GM13976 (cell line): ENCODE data around the gene PIGR.

ENCODE experiments used
- DNase-seq: peaks from one replicate; pipeline ENCODE4 v3.0.0; 2012; ENCODE audit warnings: low spot score
- in situ Hi-C: fragments of 300-500 bp; cut with MboI; formaldehyde crosslinking; loops from one replicate; pipeline ENCODE4 v1.12.0; 2022; ENCODE audit warnings: low sequenced_read_pairs, mixed read lengths, inconsistent platforms; ENCODE audit not compliant: unreplicated experiment
- TF ChIP-seq, protein P1 (sequence below): IDR thresholded peaks from 2 replicates; pipeline ENCODE4 v1.5.1; 2012; ENCODE audit warnings: borderline replicate concordance, mild to moderate bottlenecking; ENCODE audit not compliant: insufficient read depth; ENCODE audit errors: extremely low read depth, missing control alignments, control extremely low read depth

Gene PIGR

DNA sequence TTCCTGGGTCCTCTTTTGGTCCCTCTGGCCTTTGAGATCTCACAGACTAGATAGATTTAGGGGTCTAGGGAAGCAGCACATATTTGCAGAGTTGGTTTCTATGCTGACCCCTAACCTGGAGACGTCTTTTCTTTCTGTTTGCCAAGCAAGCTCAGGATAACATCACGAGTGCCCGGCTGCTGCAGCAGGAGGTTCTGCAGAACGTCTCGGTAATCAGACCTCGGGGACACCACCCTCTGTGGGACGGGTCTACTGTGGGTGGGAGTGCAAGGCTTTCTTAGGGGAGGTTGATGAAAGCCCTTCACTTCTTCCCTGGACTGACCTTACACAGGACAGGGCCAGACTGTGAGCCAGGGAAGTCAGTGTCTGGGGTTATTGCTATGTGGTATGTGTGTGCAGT is 46.1 kb downstream of the PIGR start:
- no peak for DNase-seq
- TF ChIP-seq, protein P1, sequence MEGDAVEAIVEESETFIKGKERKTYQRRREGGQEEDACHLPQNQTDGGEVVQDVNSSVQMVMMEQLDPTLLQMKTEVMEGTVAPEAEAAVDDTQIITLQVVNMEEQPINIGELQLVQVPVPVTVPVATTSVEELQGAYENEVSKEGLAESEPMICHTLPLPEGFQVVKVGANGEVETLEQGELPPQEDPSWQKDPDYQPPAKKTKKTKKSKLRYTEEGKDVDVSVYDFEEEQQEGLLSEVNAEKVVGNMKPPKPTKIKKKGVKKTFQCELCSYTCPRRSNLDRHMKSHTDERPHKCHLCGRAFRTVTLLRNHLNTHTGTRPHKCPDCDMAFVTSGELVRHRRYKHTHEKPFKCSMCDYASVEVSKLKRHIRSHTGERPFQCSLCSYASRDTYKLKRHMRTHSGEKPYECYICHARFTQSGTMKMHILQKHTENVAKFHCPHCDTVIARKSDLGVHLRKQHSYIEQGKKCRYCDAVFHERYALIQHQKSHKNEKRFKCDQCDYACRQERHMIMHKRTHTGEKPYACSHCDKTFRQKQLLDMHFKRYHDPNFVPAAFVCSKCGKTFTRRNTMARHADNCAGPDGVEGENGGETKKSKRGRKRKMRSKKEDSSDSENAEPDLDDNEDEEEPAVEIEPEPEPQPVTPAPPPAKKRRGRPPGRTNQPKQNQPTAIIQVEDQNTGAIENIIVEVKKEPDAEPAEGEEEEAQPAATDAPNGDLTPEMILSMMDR = no peak
- in situ Hi-C loops = no loop called here

DNA sequence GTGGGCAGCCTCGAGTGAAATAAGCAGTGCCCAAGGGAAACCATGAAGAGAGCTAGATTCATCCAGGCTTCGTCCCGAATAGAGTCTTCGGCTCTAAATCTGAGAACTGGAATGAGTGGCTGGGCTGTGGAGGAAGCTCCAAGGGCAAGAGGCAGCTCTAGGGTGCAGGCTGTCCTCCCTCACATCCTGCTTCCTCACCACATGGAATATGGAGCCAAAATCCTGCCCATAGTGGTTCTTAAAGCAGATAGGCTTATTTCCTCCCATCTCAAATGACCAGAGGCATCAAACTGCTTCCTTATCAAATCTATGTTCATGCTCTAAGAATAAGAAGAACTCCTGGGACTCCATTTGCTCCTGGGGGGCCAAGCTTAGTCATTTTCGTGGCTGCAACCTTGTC is 46.5 kb downstream of the PIGR start:
- TF ChIP-seq, protein P1 = no peak
- in situ Hi-C loops = no loop called here
- no peak for DNase-seq

DNA sequence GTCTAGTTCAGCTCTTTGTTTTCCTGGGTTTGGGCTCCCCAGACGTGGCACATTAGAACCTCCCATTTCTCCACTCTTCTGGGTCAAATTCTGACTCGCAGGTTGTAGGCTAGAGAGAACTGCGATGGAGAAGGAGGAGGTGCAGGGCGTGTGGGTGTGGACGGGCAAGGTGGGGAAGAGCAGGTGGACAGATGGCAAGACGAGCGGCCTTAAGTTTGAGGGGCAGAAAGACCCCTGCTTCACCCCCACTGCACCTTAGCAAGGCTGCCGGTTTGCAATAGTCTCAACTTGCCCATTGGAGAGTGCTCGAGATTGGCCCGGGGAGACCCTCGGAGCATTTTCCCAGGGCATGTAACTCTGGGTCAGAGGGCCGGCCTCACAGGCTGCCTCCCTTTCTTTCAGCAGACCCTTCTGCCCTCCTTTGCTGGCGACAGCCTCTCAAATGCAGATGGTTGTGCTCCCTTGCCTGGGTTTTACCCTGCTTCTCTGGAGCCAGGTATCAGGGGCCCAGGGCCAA is 47.3 kb downstream of the PIGR start:
- DNase-seq = no peak
- TF ChIP-seq, protein P1 = no peak
- in situ Hi-C loops = no loop called here

DNA sequence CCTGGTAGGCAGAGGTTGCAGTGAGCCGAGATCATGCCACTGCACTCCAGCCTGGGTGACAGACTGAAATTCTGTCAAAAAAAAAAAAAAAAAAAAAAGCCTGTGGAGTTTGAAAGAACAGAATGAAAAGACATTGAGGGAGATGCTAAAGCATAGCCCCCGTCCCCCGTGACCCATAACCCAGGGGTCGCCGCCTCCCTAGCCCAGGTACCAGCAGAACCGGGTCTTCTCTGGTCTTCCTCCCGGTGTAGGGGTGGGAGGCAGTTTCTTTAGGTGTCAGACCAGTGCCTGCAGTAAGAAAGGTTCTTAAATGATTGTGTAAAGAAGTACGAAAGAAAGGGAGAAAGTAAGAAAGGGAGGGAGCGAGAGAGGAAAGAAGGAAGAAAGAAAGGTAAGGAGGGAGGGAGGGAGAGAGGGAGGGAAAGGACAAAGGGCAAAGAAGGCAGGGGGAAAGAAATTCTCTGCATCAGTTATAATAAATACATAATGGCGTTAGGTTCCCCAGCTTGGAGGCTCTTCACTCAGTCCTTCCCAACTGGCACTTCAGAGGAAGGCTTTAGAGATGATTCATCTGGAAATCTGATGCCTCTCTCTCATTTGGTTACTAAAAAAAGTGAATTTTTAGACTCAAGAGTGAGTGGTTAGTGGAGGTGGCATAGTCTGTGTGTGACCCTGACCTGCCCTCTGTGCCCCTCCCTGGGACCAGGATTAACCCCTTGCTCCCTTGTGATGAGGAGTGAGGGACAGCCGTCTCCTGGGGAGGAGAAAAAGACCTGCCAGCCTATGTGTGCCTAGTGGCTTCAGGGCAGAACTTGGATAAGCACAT is 48.0 kb downstream of the PIGR start:
- in situ Hi-C loops = no loop called here
- DNase-seq = no peak
- TF ChIP-seq, protein P1 = no peak

- no peak for DNase-seq
- in situ Hi-C loops = no loop called here
- TF ChIP-seq, protein P1 = no peak
Observed at GRCh38 chr1:206897175-206897574, 49.1 kb downstream of the PIGR start, which contains the start of gene IL24. Gene IL24 (plus strand): TSS chr1:206897443. CDS start chr1:206897833, 390 bp downstream.

GRCh38 chr1:206896261-206896660 is 50.0 kb downstream of the PIGR start:
- no peak for DNase-seq
- in situ Hi-C loops = no loop called here
- TF ChIP-seq, protein P1 = no peak
